HG03520 (cell line): ENCODE measurements around the gene NSD2.

Source experiments
- ATAC-seq: cut with Tn5 transposase; IDR thresholded peaks from one replicate; pipeline ENCODE4 v1.9.1; 2021; ENCODE audit warnings: mild to moderate bottlenecking, moderate library complexity; ENCODE audit not compliant: unreplicated experiment

Gene NSD2

DNA sequence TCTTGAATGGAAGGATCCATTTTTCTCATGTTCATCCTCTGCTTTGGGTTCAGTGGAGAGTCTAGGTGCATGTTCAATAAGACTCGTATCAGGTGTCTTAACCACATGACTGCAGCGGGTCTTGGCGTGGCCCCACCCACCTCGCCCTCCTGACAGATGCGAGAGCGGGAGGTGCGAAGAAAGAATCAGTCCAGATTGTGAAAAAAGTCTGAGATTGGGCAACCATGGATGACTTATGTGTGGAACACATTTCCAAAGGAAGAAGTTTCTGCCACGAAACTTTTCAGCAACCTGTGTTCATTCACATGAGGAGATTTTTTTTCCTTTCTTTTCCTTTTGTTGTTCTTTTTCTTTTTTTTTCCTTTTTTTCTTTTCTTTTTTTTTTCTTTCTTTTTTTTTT is 66.8 kb downstream of the NSD2 start:
- no peak for ATAC-seq

DNA sequence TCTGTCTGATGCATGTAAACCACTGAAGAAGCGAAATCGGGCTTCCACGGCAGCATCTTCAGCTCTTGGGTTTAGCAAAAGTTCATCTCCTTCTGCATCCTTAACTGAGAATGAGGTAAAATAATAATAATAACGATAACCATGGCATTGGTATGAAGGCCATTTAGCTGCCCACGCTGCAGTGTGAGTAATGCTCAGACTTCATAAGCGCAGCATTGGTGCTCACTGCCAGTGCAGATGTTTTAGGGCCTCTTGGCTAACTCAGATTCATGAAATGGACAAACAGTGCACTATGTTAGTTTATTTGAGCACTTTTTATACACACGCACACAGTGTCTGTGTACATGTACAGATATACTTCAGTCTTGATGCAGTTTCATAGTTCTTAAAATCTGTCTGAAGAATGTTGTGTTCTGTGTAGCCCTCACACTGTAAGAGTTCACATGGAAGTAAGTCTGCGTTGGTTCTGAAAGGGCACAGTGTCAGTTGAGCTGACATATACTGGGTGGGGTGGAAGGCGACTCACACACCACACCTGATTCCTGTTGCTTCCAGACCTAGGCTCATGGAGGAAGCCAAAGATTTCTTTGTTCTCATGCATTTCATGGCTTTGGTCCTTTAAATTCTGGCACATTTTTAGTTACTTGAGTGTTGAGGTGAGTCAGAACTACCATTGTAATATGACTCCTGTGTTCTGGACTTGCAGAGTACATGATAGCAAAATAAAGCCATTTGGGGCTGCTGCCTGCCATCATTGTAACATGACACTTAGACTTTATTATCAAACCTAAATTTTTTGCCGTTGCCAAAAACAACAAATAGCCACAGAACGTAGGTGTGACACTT is 68.7 kb downstream of the NSD2 start:
- no peak for ATAC-seq

DNA sequence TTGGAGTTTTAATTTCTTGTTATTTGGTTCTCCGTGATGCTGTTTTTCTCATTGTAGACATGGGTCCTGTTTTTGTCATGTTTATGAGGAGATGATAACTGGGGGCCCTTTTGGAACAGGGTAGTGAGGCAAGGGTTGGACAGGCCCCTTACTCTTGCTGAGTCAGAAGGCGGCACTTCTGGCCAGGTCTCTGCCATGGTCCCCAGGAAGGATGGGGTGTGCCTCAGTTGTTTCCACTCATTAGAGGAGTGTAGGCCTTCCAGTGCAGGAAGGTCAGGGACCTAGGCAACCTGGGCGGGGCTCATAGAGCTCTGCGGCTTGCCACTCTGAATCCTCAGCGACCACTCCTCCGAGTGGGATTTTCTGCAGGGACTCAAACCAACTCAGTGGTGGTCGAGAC is 69.4 kb downstream of the NSD2 start:
- no peak for ATAC-seq

DNA sequence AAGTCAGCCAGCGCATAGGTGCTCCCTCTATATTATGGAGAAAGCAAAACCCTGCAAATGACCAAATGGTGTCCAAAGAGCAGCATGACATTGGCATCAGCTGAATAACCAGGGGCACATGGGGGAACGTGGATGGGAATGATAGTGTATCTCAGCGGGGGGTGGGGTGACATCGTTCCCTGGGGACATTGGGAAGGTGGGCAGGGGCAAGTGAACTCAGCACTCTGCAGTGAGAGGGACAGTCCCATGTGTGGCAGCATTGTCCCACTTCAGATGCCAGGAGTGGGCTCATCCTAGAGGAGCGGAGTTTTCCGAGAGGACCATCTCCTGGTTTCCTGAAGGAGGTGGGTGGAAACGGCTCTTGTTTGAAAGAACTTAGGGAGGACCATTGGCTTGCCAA is 72.7 kb downstream of the NSD2 start:
- no peak for ATAC-seq

DNA sequence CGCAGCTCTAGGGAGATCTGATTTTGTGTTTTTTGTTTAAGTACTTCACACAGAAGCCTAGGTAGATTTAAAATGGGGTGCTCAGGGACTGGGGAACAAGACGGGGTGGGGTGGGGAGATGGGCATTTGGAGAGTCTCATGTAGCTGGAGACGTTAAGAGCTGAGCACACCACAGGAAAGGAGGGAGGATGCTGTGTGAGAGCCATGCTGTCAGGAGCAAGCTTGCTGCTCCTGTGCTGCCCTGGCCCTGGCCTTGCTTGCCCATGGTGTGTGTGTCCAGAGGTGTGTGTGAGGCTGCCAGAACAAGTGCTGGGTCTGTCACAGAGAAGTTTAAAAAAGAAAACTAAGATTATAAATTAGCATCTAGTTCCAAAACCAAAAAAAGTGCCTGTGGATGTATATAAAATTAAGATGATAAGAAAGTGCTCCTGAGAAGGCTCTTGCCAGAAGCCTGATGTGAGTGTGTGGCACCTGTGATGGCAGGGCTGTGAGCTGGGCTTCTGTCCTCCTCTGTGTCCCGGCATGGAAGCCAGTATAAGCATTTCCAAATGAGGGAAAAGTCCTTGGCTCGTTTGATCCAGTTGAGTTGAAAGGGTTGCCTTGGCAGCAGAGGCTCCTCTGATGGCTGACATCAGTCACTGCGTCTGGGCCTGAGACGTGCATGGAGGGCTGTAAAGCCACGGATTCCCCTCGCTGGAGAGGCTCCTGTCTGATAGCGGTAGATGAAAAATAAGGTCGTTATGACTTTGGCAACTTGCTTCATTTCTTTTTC is 74.1 kb downstream of the NSD2 start:
- no peak for ATAC-seq

DNA sequence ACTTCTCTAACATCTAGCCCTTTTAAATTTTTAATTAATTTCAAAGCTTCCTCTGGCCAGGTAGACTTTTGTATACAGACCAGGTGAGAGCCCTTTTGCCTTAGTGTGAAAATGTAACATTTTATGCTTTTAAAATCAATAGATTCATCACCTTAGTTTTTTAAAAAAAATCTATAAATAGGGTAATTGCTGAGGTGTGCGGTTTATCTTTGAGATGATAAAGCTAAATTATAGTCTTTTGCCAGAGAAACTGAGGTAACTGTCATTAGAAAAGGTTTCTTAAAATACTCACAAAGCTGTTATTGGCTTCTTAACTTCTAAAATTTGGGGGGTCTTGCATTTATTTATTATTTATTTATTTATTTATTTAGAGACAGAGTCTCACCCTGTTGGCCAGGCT is 74.7 kb downstream of the NSD2 start:
- ATAC-seq, result no peak

DNA sequence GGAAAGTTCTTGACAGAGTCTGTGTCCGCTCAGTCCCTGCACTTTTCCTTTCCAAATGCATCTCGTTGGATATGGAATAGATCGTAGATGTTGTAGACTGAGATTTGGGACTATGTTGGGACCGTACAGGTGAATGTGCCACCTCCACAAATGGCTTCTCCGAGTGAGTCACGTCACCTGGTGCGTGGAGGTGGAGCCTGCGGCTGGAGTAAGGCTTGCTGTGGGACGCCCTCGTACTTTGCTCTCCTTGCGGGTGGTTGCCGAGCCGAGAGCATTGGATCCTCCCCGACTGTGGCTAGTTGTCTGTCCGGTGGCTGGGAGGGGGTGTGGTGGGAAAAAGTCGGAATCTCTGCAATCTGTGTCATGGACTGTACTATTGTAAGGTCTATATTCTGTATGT is 77.0 kb downstream of the NSD2 start:
- no peak for ATAC-seq

DNA sequence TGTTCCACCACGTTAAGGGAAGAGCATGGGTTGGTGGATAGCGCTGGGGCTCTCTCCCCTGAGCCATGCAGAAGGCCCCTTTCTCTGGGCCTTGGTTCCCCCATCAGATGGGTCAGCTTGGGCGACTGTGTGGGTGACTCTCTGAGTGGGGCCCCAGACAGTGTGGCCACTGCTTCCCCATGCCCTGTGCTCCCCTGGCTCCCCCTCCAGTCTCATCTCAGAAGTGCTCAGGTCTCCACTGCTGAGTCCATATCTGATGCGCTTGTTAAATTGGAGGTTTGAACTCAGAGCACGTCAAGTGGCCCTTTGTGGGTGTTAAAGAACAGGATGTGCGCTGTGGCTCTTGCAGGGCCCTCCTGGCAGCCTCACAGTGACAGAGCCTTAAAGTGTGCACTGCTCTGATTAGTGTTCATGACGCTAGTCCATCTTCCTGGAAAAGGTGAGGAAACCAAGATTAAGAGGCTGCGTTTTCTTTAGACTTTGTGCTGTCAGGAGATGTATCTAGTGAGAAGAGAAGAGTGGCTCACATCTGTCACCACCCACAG is 77.8 kb downstream of the NSD2 start:
- ATAC-seq, result no peak

DNA sequence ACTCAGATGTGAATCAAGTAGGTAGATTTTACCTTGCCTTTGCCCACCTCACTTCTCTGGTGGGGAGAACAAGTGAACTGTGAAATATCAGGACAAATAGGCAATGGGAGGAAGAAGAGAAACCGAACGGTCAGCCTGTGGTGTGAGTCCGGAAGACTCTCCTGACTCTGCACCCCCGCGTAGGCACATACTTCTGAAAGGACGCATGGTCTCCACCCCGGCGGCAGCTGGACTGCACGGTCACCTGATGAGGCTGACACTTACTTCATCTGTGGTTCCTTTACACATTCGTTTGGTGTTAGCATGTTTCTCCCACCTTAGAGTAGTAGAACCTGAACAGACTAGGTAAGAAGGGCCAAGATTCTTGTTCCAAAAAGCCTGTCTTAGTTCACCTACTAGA is 79.2 kb downstream of the NSD2 start:
- no peak for ATAC-seq

DNA sequence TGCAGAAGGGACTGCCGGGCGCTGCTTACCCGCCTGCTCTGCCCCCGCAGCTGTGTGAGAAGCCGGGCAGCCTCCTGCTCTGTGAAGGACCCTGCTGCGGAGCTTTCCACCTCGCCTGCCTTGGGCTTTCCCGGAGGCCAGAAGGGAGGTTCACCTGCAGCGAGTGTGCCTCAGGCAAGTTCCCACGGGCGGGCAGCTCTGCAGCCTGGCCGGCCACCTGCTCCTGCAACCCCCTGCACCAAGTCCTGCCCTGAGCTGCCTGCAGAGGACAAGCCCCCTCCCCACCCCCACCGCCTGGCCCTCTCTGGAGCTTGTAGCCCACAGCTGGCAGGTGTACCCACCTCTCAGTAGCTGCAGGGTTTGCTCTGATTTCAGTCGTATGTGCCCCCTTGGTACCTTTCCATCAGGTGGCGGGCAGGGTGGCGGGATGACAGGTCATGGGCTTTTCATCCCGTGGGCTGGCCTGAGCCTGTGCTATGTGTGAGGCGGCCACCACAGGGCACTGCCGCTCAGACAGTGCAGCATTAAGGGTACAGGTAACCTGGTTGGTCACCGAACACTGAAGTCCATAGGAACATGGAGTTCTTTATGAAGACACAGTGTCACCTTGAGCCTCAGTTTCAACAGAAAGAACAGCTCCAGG is 81.0 kb downstream of the NSD2 start:
- ATAC-seq, result no peak

DNA sequence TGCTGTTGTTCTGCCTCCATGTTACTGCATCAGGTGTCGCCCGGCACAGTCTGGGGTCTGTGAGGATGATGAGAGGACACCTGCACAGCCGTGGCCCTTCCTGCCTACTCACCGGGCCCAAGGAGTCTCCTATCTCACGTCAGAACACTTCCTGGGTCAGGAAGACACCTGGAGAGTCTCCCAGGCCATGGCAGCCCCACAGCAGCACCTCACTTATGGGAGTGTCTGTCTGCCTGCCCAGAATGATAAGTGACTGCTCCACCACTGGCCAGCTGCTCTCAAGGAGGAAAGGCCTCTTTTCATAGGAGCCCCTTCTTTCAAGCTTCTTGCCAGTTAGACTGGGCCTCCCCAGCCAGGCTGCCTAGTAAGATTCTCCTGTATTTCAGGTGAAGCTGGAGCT is 81.5 kb downstream of the NSD2 start:
- no peak for ATAC-seq

DNA sequence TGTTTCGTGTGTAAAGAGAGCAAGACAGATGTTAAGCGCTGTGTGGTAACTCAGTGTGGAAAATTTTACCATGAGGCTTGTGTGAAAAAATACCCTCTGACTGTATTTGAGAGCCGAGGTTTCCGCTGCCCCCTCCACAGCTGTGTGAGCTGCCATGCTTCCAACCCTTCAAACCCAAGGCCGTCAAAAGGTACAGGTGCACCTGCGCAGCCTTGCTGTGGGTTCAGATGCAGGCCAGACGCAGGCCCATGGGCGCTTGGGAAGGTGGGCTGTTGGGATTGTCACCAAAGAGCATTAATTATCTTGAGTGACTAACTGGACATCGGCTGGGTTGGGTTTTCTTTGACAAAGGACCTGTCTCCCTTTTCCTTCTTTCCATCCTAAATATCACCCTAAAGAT is 82.1 kb downstream of the NSD2 start:
- ATAC-seq, result no peak

DNA sequence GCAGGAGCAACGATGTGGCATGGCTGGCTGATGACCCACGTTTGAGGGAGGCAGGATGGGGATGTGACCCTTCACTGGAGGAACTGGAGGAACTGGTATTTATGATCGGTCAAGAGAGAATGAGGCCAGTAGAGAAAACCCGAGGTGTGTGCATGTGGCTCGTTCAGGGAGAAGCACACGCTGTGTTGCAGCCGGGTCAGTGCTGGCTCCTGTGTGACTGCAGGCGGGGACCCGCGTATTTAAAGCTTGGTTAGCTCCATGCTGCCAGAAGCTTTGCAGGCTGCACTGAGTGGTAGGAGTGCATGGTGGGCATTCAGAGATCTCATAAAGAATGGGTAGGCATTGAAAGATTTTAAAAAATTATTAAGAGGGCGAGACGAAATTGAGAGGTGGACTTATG is 85.4 kb downstream of the NSD2 start:
- ATAC-seq, result no peak

DNA sequence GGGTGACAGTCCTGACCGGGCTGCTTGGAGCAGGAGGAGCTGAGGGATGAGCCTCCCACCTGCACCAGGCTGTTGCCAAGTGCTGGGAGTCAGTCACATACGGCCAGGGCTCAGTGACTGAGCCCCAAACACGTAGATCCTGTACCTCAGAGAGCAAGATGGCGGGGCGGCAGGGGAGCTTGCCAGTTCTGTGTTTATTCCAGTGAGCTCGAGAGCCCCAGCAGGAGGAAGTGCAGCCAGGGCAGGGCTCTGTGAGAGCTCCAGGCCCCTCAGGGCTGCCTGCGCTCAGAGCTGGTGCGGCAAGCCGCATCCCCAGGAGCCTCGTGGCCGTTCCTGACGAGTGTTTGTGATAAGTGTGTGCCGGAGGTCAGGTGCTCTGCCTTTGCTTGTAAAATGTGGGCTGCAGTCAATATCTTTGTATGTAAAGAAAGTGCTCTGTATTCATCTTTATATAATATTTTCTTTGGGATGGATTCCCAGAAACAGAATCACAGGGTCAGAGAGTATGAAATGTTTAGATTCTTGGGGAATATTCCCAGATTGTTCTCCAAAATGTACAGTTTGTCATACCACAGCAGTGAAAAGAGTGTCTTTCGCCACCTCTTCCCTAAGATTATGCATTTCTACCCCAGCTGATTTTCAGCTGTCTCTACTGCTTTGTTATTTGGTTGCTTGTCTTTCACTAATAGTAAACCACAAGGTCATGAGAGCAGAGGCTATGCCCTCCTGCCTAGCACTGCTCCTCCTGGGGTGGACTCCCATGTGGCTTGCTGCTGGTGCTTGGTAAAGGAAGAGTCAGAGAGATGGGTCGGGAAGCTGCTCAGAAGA is 87.3 kb downstream of the NSD2 start:
- ATAC-seq, result no peak

DNA sequence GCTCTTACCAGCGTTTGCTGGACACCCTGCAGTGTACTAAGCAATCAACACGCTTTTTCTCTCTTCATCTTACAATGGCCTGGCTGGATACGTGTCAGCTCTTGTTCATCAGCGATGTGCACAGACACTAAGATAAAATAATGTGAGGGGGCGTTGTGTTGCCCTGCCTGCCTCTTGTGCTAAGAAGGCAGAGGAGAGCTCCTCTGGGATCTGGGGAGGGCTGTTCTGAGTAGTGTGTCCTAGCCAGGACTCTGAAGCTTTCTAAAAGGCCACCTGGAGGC is 87.9 kb downstream of the NSD2 start:
- no peak for ATAC-seq

DNA sequence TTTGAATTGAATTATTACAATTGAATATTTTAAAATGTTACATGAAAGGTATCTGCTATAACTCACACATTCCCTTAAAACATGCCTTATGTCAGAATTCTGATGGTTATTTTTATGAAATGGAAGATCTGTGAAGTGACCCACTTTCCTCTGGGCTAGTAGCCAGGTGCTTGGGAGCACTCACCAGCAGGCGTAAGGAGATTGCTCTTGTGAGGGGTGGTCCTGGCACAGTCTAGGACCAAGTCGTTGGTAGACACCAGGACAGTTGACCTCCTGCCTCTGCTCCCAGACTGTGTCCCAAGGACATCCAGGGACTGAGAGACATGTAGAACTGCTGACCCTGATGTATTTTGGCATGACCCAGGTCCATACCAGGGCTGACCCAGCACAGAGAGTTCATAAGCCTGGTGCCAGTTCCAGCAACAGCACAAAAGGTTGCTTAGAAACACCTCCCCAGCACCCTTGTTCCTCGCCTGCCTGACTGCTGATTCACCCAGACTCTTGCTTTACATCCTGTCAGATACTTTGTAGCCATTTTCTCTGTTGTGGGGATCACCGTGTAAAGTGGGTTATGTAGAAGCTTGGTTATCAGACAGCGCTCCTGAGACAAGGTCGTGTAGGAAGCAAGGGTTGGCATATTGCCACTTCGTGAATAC is 89.1 kb downstream of the NSD2 start:
- no peak for ATAC-seq

DNA sequence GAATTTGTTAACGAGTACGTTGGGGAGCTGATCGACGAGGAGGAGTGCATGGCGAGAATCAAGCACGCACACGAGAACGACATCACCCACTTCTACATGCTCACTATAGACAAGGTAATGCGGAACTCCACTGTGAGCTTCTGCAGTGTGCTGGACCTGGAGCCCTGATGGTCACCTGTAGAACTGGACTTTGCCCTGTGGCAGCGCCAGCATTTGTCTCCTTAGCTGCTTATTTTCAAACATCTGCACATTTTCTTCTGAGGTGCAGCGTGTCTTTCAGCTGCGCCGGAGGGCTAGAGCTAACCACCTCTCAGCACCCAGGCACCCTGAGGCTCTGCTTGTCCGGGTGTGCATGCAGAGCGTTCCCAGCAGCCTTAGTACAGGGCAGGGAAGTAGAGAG is 89.8 kb downstream of the NSD2 start:
- no peak for ATAC-seq

DNA sequence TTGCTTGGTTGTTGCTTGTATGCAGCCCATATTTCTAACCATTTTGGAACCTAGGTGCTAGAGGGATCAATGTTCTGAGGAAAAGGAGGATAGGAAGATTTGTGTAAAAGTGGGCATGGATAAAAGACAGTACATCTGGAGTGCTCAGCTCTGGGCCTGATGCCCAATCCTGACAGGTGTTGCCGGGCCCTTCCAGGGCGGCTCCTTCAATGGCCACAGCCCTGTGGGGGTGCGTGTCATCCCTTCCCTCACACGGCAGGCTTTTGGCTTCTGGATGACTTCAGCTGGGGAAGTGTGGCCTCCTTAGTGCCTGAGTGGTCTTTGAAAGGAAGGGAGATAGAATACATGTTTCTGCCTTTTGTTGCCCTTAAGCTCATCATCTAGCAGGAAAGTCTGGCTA is 90.4 kb downstream of the NSD2 start:
- ATAC-seq, result no peak

DNA sequence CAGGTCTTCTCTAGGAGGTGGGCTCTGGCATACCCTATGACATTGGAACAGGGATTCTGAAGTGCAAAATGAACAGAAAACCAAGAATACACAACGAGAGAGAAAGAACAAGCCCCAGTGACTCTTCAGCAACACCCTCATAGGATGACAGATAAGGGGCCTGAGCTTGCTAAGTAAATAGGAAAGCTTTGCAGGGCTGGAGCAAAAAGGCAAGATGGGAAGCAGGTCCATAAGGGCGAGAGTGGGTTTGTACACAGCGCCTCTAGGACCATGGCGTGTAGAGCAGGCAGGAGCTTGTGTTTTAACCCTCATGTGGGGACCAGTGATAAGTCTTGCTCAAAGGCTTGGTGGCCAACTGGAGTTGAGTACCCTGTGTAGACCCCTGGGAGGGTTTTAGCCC is 91.8 kb downstream of the NSD2 start:
- no peak for ATAC-seq

DNA sequence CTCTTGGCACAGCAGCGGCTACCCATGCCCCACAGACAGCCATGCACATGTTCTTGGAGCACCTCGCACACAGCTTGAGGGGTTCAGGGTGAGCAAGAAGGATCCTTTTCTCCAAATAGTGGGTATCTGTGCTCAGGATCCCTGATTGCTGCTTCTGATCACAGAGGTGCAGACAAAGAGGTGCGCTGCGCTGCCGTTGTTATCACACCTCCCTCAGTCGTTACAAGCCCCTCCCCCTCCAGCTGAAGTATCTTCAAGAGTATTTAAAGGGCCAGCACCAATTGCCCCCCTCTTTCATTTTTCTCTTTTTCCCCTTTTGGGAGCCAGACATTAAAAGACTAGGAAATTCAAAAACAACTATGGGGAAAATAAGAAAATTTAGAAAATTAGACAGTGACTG is 93.2 kb downstream of the NSD2 start:
- no peak for ATAC-seq

DNA sequence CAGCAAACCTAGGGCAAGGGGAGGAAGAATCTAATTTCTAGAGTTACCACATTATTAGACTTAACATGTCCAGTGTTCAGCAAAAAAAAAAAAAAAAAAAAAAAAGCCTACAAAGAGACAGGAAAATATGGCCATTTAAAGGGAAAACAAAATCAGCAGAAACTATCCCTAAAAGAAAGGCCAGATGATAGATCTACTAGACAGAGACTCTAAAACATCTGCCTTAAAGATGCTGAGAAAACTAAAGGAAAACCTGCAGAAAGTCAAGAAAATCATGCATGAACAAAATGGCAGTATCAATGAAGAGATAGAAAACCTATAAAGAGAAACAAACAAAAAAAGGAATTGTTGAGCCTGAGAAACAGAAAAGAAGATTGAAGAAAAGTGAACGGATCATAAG is 93.8 kb downstream of the NSD2 start:
- no peak for ATAC-seq
